Measurements from ENCODE around the gene MSGN1.
A peak's percentile ranks its signal among the peaks of the same experiment; 100 is the strongest.

The MSGN1 gene

DNA sequence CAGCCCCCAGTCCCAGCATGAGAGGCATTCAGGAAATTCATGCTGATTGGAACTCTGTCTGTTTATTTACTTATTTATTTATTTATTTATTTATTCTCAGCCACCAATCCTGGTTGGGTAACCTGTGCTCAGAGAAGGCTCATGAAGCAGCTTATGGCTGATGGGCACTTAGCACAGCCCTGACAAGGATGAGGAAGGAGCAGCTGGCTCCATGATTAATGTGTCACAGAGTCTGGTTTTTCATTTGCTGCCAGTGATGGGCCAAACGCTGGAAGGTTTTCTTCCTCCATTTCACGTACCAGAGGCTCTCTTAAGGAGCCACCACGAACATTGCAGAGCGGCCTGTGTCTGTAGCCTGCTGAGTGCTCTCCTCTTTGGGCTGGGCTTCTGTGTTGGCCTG is 33.9 kb downstream of the MSGN1 start:
- DNase-seq, result no peak

DNA sequence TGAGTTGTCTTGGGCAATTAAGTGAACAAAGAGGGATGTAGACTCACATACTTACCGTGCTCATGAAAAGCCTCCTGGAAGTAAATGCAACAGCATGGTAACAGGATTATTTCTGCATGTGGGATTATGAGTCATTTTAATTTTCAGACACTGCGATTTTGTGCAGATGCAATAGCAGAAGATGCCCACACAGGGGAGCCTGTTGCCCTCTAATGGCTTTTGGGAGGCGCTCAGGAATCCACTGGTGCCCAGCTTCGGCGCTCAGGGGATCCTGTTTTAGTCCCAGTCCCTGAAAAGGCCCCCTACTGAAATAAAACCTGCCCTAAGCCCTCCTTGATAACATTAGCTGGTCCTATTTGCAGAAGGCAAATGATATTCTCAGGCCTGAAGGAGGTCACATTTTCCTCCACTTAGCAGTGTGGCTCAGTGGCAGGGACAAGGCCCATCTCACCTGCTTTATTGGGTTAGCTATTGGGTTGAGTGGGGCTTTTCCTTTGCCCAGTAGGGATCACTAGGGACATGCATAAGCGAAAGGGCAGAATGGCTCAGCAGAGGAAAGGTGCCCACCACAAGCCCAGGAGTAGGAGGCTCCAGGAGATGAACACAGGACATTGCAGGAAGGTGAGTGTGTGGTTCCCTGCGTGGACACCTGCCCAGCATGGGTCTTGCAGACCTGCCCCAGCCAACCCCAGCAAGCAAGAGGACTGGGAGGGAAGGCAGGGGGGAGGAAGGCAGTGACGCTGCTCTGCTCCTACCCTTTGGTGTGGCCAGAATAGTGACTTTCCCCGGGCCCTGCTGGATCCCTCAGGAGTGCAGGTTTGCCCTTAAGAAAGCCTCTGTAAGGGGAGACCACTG is 35.7 kb downstream of the MSGN1 start:
- DNase-seq, result peak; percentile 41 to 68

DNA sequence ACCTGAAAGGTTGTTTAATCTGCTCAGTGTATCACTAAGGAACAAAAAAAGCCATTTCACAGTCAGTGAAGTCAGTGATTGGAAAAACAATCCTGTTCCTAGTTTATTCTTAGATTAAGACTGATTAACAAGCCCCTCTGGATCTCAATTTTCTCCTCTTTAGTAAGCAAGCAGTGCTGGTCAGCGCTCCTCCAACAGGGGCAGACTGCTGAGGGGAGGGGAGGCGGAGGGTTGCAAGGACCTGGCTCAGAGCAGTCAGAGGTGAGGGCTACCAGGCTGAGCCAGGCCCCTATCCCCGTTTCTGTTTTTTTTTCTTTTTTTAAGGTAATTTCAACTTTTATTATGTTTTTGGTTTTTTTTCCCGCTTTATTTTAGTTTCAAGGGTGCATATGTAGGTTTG is 37.5 kb downstream of the MSGN1 start:
- no peak for DNase-seq

DNA sequence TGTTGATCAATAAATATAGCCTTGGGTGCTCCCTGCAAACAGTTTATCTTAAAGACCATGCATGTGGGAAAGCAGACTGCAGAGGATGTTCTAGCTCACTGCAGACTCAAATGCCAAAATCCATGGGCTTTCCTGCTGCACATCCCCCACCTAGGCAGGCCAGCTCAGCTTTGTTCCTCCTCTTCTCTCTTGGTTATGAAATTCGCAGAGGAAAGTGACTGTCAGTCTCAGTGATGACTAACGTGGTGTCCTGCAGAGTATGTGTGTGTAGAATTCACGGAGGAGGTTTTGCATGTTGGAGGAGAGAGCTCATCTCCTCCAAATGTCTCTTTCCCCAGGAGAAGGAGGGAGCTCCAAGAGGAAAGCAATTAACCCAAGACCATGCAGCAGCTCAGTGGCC is 40.8 kb downstream of the MSGN1 start:
- DNase-seq, result no peak

DNA sequence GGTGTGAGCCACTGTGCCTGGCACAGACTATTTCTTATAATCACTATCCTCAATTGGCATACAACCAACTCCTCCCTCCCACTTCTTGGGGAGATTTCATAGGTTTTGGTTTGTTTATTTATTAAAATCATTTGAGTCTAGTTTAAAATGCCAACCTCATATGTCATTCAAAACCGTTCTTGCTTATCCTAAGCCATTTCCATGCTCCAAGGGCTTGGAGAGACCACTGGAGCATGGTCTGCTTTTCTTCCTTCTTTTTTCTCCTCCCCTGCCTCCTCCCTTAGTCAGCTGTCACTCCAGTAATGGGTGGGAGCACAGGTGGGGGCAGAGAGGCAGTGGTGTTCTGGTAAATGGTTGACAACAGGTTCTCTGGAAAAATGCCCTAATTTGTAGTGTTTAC is 41.8 kb downstream of the MSGN1 start:
- DNase-seq, result no peak

DNA sequence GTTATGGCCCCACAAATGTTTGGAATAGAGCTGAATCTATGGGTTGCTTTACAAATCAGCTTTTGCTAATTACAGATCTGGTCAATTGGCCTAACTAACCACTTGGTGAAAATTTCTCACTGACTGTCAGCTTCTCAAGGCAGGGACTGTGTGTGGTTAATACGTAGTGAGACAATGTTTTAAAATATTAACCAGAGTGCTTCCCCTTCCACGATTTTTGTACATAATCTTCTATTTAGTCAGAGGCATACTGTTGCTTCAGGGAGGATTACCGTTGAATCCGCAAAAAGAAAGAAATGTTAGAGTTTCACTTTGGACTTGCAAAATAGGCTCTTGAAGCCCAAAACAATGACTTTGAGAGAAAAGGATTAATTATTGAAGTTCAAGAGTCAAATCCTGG is 47.3 kb downstream of the MSGN1 start:
- DNase-seq, result no peak

DNA sequence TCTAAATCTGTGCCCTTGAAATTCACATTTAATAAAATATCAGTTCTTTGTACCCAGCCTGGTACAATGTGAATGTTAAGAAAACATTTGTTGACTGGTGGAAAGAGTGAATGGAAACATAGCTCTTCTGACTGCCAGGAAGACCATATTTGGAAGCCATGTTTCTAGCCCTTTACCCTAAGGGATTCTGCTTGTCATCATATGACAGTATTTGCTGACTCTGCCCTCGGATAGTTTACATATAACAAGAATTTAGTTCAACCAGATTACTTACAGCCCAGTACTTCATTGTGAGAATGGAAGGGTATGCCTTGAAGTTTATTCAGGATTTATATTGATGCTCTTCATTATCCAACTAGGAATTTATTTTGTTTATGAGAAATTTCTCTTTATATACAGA is 48.4 kb downstream of the MSGN1 start:
- DNase-seq, result no peak

DNA sequence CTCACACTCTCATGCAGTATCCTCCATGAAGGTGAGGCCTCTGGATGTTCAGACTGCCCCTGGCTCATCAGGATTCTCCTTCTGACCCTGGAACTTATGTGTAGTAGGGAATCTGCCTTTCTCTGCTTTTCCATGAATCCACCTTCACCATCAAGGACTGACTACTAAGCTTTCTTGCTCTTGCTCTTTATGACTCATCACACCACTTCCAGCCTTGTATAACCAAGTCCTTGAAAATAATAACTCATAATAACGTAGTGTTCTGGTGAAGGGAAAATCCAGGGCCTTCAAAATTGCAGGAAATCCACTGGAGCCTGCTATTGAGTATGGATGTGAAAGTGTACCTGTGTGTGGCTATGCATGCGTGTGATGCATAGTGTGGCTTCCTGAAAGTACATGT is 50.9 kb downstream of the MSGN1 start:
- DNase-seq, result no peak
